LoVo (cell line): ENCODE data around the gene OR6K6.

ENCODE experiments used
- DNase-seq: peaks from one replicate; pipeline ENCODE4 v3.0.0-alpha.2; 2016; ENCODE audit warnings: low spot score

Gene OR6K6, protein sequence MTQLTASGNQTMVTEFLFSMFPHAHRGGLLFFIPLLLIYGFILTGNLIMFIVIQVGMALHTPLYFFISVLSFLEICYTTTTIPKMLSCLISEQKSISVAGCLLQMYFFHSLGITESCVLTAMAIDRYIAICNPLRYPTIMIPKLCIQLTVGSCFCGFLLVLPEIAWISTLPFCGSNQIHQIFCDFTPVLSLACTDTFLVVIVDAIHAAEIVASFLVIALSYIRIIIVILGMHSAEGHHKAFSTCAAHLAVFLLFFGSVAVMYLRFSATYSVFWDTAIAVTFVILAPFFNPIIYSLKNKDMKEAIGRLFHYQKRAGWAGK

DNA sequence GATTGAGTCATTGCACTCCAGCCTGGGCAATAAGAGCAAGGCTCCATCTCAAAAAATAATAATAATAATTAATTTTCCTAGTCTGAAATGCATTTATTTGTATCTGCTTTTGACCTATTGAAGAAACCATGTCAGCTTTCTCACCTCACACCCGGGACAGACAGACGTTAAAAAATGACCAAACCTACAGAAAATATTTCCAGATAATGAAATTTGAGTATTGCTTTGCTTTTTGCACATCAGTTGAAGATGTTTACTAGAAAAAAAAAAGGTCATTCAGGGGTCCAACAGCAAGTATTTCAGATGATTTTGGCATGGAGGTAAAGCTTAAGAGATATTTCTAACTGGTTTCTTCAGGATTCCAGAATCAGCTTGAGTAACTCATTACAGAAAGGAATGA, at the start of gene OR6K6:
Gene OR6K6 (plus strand): TSS at position 301 of the 400 bp plus-strand sequence. CDS start 168 bp downstream, outside the sequence.
- no peak for DNase-seq

- DNase-seq = no peak
Observed at GRCh38 chr1:158706096-158706495, 48.4 kb upstream of the OR6K6 start.

GRCh38 chr1:158711098-158711497, 43.4 kb upstream of the OR6K6 start:
- DNase-seq = no peak

- DNase-seq = no peak
Observed at GRCh38 chr1:158714754-158715153, 39.8 kb upstream of the OR6K6 start.

DNA sequence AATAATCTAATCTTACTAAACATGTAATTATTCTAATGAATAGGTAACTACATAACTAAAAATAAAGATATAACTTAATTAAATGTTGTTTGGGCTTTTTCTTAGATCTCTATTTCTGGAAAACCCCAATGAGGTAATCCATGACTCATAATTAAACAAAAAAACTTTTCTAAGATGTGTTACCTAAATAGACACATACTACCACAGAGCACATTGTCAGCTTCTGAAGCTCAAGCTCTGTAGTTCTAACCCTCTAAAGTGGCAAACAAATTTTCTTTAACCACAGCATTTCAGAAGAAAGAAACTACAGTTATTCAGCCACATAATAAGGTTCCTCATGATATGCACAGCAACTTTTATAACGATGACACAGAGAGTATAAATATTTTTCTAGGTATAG, 38.2 kb upstream of the OR6K6 start:
- DNase-seq = no peak

DNA sequence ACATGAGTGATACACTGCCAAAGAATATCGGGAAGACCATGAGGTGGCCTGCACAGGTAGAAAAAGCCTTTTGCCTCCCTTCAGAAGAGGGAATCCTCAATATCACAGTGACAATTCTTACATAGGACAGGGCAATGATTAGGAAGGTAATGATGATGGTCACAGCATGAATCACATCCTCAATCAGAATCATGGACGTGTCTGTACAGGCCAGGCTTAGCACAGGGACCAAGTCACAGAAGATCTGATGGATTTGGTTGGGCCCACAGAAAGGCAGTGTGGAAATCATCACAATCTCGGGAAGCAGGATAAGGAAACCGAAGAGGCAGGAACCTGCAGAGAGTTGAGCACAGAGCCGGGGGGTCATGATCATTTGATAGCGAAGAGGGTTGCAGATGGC, 37.2 kb upstream of the OR6K6 start:
- DNase-seq = no peak

- no peak for DNase-seq
Observed at GRCh38 chr1:158719664-158720063, 34.9 kb upstream of the OR6K6 start.

GRCh38 chr1:158720620-158721019, 33.9 kb upstream of the OR6K6 start, which contains the start of gene OR6K3:
OR6K3 (minus strand) TSS chr1:158720720; CDS start chr1:158718115, 2,605 bp downstream.
- DNase-seq = no peak

GRCh38 chr1:158724442-158724841, 30.1 kb upstream of the OR6K6 start:
- no peak for DNase-seq

- no peak for DNase-seq
Observed at GRCh38 chr1:158728510-158729225, 25.9 kb upstream of the OR6K6 start.

- no peak for DNase-seq
Observed at GRCh38 chr1:158730453-158730852, 24.1 kb upstream of the OR6K6 start.

- DNase-seq = no peak
Observed at GRCh38 chr1:158731707-158732106, 22.8 kb upstream of the OR6K6 start.

DNA sequence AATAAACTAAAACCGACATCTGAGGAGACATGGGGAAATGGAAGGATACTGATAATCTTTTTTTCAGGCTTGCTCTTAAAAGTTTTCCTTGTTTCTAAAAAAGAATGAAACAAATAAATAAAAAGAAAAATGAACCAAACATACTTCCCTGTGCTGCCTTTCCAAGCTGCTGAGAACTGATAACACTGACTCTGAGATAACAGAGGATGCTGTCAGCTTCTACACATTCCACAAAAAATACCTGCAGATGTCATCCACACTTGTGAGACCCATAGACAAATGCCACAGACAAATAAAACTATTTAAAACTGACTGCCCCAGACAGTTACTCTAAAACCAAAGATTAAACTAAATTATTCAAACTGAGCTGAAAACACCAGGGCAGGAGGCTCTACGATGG, 22.0 kb upstream of the OR6K6 start:
- no peak for DNase-seq

DNA sequence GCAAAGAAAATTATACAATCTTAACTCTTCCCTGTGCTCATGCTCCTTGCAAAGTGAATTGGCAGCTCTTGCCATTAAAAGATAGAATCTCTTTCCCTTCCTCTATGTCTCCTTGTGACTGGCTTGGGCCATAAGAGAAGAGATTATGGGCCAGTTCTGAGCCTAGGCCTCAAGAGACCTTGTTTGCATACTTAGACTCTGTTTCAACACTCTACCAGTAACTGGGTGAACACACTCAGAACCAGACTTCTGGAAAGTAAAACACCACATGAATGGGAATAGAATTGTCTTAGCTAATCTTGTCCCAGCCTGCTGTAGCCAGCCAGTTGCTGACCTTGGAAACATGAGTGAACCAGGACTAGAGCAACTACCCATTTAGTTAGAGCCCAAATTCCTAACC, 18.7 kb upstream of the OR6K6 start:
- DNase-seq = no peak

- DNase-seq = no peak
Observed at GRCh38 chr1:158752155-158752712, 2.3 kb upstream of the OR6K6 start.

DNA sequence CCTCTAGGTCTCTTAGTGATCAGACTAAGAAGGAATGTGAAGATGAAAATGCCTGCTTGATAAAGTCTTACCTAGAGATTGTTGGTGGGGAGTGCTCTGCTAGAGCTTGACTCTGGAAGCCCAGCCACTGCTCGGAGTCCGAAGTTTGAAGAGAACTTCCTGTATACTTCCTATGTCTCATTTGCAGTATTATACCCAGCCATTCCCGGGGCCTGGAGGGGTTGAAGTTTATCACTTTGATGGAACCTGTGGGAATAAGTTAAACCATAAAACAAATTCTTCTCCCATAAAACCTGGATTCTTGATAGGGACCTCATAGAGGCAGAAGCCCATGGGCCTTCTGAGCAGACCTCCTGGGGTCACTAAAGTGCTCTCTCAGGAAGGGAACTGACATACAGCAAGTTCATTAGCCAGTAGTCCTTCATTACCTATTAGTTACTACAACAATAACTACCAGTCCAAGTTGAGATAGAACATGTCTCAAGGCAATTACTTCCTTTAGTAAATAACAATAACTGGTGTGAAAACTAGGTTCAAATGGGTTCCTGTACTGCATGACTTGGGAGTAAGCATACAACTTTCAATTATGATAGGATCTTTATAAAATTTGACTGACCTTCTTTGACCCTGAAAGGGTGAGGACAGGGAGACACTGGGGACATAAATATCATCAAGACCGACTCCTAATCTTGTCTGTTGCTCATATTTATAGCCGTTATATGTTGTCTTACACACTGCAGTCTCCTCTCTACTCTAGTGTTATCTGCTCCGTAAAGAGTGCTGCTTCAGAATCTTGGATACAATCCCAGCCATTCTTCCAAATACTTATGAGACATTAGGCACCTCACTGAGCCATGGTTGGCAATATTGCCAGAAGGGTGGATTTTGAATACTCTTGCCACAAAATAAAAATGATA, 17.7 kb downstream of the OR6K6 start, which contains the start of gene OR6N1:
Gene OR6N1 (minus strand): TSS at position 246 of the 917 bp plus-strand sequence. CDS start 5,513 bp downstream, outside the sequence.
- DNase-seq = no peak

GRCh38 chr1:158781104-158781503, 26.6 kb downstream of the OR6K6 start, which contains the start of gene OR6N2:
OR6N2 (minus strand) TSS chr1:158781204; CDS start chr1:158777635, 3,569 bp downstream.
- DNase-seq = no peak

DNA sequence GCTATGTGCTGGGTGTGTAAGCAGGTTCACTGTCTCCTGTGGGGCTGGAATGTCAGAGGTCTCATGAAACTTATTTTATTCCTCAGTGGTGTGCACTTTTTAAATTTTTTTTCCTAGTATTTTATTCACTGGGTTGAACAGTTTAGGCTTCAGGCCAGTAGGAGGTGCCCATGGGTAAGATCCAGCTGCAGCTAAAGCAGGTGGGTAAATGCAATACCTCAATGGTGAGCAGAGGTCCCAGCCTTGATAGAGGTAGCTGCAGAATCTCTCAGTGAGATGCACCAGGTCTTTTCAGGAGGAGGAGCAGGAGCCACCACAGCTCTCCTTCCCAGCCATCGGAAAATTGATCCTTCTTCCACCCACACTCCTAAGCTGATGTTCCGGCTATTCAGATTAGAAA, 39.1 kb downstream of the OR6K6 start:
- DNase-seq = no peak

GRCh38 chr1:158794247-158794646, 39.7 kb downstream of the OR6K6 start:
- no peak for DNase-seq

DNA sequence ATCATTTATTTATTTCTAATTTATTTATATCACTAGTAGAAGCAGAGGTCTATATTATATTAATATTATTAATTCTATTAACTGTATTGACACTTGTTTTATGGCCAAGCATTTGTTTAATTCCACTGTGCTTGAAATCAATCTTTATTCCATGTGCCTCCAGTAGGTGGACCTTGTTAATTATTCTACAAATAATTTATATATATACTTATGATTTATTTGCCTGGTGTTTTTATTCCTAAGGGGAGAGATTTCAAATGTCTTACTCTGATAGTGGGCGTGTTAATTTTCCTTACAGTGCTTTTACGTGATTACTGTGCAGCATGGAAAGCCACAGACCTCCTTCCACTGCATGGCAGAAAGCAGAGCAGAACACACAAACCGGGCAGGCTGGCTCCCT, 44.0 kb downstream of the OR6K6 start:
- DNase-seq = no peak

- no peak for DNase-seq
Observed at GRCh38 chr1:158799689-158800088, 45.2 kb downstream of the OR6K6 start.

GRCh38 chr1:158800526-158800925, 46.0 kb downstream of the OR6K6 start:
- no peak for DNase-seq
